Measurements from ENCODE around the gene EPN2. TPM values are rescaled to one million over a fixed set of nuclear protein-coding genes. Genes with fewer than 3 reads are reported as not detected.
A peak's percentile ranks its signal among the peaks of the same experiment; 100 is the strongest.

Gene EPN2
- polyA plus RNA-seq, 6 donors from 2014 or later = 9.8 to 35.0 (median 28.9) TPM

DNA sequence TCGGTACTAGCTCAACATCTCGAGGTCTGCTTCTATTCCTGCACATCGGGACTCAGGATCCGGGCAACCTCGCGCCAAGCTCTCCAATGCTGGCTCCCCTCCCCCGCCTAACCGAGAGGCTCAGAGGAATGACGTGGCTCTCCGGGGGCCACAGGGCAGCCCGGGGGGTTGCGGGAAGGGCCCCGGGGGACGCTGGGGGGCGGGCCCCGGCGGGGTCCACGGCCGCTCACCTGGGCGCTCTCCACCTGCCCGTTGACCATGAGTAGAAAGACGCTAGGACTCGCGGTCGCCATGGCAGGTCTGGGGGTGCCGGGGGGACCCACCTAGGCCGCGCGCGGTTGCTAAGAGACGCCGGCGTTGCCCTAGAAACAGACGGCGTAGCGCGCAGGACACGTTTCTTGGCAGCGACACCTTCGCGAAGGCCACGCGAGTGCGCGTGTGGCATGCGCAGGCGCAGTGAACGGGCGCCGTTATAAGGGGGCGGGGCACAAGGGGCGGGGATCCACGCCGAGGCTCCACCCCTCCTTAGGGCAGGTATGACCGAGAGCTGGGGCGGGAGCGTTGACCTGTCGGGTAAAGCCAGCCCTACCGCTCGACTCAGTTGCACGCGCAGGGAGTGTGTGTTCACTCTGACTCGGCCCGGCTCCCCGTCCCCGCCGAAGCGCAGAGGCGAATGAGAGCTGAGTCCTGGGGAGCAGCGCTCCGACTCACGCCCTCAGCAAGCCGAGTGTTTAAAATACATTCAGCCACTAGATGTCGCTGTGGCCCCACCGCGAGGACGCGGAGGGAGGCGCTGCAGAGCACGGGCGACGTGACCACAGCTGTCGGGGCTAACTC lies 125.3 kb downstream of the EPN2 start, which contains the start of gene B9D1:
TSS of gene B9D1 (minus strand) at position 447 of the 837 bp plus-strand sequence. CDS start at position 293, 154 bp downstream.
- Mint-ChIP-seq H3K4me3 (peak within 1 kb of the TSS; percentile 70 to 97 (median 94)), H3K4me1 (peaks cover 5 to 17% (median 12%) of the 10 kb centered on the region in 3 donors), H3K36me3 (no peaks in the 10 kb centered on the region), H3K27ac (peak within 1 kb of the TSS; percentile 66 to 96 (median 92)), H3K27me3 (peaks cover 17 to 35% (median 25%) of the 10 kb centered on the region in 3 donors), H3K9me3 (peaks cover 0 to 1% (median 0%) of the 10 kb centered on the region in 7 donors)
- peak; percentile 90 for DNase-seq
- peak; percentile 84 for ATAC-seq (ENCODE audit: low read depth in 2 of 2)

DNA sequence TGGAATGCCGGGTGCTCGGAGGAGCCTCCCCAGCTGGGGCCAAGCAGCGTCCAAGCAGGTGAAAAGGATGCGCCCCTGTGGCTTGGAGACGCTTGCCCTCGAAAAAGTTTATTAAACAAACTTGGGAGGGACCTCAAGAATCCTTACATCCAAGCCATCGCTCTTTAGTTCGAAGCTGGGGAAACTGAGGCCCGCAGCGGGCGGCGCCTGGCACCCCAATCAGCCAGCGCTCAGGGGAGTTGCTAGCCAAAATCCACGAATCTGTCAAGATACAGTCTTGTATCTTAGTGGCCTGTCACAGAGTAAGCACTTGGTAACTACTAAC lies 125.9 kb downstream of the EPN2 start:
- ATAC-seq (ENCODE audit: low read depth in 2 of 2) (no peak), DNase-seq (no peak)
- Mint-ChIP-seq H3K4me1 (peaks cover 5 to 17% (median 12%) of the 10 kb centered on the region in 3 donors), H3K27ac (peak overlapping the region in 3 of 6 donors; percentile 66 to 94 (median 89)), H3K4me3 (peak overlapping the region; percentile 70 to 97 (median 94)), H3K27me3 (peaks cover 17 to 34% (median 23%) of the 10 kb centered on the region in 3 donors), H3K36me3 (no peaks in the 10 kb centered on the region), H3K9me3 (peaks cover 0 to 1% (median 0%) of the 10 kb centered on the region in 7 donors)

DNA sequence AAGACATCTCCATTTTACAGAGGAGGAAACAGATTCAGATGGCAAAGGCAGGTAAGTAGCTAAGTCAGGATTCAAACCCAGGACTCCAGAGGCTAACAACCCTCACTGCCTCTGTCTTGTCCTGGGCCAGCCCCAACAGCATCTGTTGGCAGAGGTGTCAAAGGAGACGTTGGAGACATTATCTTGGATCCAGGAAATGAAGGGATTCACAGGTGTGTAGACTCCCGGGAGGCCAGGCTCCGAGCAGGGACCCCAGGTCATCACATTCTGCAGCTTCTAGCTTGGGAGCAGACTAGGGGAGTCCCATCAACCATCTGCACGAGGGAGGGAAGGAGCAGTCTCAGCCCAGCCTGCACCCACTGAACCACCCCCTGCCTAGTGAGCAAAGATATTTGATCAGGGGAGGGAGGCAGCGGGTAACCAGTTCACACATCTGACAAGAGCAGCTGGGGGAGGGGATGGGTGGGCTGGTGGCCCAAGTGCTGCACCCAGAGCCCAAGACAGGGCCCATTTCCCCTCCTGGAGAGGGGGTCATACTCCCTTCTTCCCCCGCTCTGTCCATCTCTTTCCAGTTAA lies 126.4 kb downstream of the EPN2 start:
- peaks cover 12 to 29% (median 19%) of the 10 kb centered on the region in 3 donors for H3K27me3 Mint-ChIP-seq
- H3K27ac Mint-ChIP-seq = peak overlapping the region in 1 of 6 donors; percentile 26
- H3K4me3 Mint-ChIP-seq = peak overlapping the region in 7 of 8 donors; percentile 2 to 94 (median 60)

DNA sequence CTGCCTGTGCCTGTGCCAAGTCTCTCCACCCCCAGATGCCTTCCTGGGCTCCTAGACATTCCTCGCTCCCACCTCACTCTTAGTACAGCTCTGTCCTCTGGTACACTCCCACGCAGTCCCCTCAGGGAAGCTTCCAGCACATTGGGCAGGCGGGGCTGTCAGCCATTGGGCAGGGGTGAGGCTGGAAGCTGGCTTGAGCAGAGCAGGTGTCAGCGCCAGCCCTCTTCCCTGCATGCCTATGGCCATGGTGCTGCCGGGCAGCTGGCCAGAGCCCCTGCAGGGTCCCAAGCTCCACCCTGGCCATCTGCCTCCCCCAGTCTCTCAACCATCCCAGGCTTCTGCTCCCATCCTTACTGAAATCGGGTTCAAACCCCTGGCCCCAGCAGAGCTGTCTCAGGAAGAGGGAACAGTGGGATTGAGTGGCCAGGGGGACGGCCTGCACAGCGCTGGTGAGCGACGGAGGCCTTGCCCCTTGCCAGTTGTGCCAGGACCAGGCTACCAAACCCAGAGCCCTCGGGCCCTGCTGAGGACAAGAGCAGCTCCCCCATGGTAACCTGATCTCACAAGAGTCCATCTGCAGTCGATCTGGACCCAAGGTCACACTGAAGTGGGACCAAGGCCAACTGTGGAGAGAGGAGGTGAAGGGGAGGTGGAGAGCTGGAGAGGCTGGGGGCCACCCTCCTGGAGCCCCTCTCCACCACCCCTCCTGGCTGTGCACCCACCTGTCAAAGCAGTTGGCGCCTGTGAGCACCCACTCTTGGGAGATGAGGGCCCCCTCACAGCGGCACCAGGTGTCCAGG lies 127.7 kb downstream of the EPN2 start:
- no peak overlapping the region for H3K27ac Mint-ChIP-seq
- H3K4me1 Mint-ChIP-seq = peaks cover 19 to 26% (median 22%) of the 10 kb centered on the region in 3 donors
- no peak for DNase-seq
- H3K9me3 Mint-ChIP-seq = peaks cover 0 to 1% (median 0%) of the 10 kb centered on the region in 7 donors
- no peak overlapping the region for H3K4me3 Mint-ChIP-seq
- no peaks in the 10 kb centered on the region for H3K36me3 Mint-ChIP-seq
- peaks cover 5 to 16% (median 7%) of the 10 kb centered on the region in 3 donors for H3K27me3 Mint-ChIP-seq
- ATAC-seq (ENCODE audit: low read depth in 2 of 2) = no peak

More for the DNA sequence above, 126.4 kb downstream of the EPN2 start:
- Mint-ChIP-seq H3K9me3 (peaks cover 0 to 1% (median 0%) of the 10 kb centered on the region in 7 donors), H3K36me3 (no peaks in the 10 kb centered on the region), H3K4me1 (peaks cover 5 to 17% (median 12%) of the 10 kb centered on the region in 3 donors)
- ATAC-seq (ENCODE audit: low read depth in 2 of 2) (no peak), DNase-seq (no peak)

DNA sequence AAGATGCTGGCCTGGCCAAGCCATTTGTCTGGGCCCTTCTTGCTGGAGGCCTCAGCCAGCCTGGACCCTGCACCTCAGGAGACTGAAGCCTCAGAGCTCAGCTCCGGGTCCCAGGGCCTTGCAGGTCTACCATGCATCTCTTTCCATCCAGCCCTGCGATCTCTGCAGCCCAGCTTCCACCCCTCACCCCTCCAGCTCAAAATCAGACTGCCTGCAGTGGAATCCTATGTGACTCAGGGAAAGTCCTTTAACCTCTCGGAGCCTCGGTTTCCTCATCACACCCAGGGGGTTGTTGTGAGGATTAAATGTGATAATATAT lies 128.3 kb downstream of the EPN2 start:
- DNase-seq = no peak
- H3K27ac Mint-ChIP-seq = no peak overlapping the region
- no peaks in the 10 kb centered on the region for H3K36me3 Mint-ChIP-seq
- H3K27me3 Mint-ChIP-seq = peaks cover 0 to 11% (median 2%) of the 10 kb centered on the region in 3 donors
- peaks cover 0 to 1% (median 0%) of the 10 kb centered on the region in 7 donors for H3K9me3 Mint-ChIP-seq
- H3K4me3 Mint-ChIP-seq = peak overlapping the region in 1 of 8 donors; percentile 19
- H3K4me1 Mint-ChIP-seq = peaks cover 24 to 31% (median 28%) of the 10 kb centered on the region in 3 donors
- ATAC-seq (ENCODE audit: low read depth in 2 of 2) = no peak

DNA sequence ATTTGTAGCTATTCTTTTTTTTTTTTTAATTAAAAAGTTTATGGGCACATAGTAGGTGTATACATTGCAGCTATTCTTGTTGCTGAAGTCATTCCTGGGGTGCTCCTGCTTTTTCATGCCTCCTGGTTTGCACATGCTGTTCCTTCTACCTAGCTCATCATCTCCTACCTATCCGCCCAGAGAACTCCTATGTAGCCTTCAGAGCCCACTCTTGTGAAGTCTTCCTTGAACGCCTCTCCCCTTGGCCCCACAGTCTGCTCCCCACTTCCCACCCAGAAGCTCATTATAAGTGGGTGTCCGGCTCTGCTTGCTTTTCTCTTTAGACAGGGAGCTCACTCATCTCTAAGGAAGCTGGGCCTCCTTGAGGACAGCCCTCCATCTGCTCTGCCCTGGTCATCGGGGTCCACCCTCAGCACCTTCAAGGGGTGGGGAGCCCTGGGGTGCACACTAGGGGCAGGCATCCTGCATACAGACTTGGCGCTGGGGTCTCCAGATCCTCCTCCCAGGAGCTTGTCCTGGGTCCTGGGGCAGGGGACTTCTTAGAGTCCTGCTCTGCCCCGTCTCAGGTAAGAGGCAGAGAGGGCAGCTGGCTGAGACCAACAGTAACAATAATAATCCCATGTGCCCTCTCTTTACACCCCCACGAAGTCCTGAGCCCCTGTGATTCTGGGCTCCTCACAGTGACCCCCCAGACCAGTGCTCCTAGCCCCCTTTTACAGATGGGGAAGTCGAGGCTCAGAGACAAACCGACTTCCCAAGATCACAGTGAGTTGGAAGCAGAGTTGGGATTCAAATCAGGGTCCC lies 128.9 kb downstream of the EPN2 start:
- H3K27me3 Mint-ChIP-seq = peaks cover 0 to 8% (median 0%) of the 10 kb centered on the region in 3 donors
- peak overlapping the region in 2 of 6 donors; percentile 26 to 88 for H3K27ac Mint-ChIP-seq
- no peaks in the 10 kb centered on the region for H3K36me3 Mint-ChIP-seq
- H3K4me1 Mint-ChIP-seq = peaks cover 29 to 37% (median 34%) of the 10 kb centered on the region in 3 donors
- ATAC-seq (ENCODE audit: low read depth in 2 of 2) (no peak), DNase-seq (no peak)
- peaks cover 0 to 1% (median 0%) of the 10 kb centered on the region in 7 donors for H3K9me3 Mint-ChIP-seq
- H3K4me3 Mint-ChIP-seq = peak overlapping the region in 2 of 8 donors; percentile 39 to 47

DNA sequence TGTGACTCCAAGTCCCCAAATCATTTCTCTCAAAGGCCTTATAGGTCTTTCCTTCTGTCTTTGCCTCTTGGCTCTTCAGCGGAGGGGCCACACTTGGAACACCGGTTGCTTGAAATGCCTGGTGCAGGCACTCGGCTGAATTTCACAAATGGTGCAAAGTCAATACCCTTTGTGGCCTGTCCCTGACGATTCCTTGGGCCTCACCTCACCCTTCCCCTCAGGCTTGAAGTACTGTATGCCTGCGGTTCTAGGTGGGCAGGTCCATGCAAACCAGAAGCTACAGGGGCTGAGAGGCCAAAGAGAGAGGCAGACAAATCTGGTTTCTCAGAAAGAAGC lies 129.4 kb downstream of the EPN2 start:
- no peak overlapping the region for H3K4me3 Mint-ChIP-seq
- peak overlapping the region in 1 of 6 donors; percentile 83 for H3K27ac Mint-ChIP-seq
- ATAC-seq (ENCODE audit: low read depth in 2 of 2) (no peak), DNase-seq (no peak)
- H3K9me3 Mint-ChIP-seq = peaks cover 0 to 1% (median 0%) of the 10 kb centered on the region in 7 donors
- peaks cover 35 to 38% (median 35%) of the 10 kb centered on the region in 3 donors for H3K4me1 Mint-ChIP-seq
- H3K36me3 Mint-ChIP-seq = no peaks in the 10 kb centered on the region
- H3K27me3 Mint-ChIP-seq = peaks cover 0 to 8% (median 0%) of the 10 kb centered on the region in 3 donors

DNA sequence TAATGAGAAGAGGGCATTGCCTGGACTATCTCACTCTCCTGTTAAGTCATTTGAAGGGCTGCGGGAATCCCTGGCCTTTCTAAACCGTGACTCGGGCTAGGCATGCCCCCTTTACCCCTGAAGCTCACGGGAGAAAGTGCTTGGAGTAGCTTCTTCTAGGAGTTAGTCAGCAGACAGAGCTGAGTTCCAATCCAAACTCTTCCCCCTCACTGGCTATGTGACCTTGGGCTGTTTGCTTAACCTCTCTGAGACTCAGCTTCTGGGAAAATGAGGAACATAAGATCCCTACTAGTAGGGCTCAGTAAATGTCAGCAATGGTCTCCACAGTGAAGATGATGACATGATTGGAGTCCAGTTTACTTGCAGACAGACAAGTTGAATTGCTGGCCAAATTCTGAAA lies 131.1 kb downstream of the EPN2 start:
- Mint-ChIP-seq H3K4me3 (peak overlapping the region in 1 of 8 donors; percentile 81), H3K9me3 (peaks cover 0 to 1% (median 0%) of the 10 kb centered on the region in 7 donors), H3K27me3 (peaks cover 0 to 8% (median 0%) of the 10 kb centered on the region in 3 donors), H3K27ac (peak overlapping the region in 2 of 6 donors; percentile 60 to 87), H3K4me1 (peaks cover 34 to 41% (median 35%) of the 10 kb centered on the region in 3 donors), H3K36me3 (no peaks in the 10 kb centered on the region)
- no peak for ATAC-seq (ENCODE audit: low read depth in 2 of 2)
- DNase-seq = no peak

DNA sequence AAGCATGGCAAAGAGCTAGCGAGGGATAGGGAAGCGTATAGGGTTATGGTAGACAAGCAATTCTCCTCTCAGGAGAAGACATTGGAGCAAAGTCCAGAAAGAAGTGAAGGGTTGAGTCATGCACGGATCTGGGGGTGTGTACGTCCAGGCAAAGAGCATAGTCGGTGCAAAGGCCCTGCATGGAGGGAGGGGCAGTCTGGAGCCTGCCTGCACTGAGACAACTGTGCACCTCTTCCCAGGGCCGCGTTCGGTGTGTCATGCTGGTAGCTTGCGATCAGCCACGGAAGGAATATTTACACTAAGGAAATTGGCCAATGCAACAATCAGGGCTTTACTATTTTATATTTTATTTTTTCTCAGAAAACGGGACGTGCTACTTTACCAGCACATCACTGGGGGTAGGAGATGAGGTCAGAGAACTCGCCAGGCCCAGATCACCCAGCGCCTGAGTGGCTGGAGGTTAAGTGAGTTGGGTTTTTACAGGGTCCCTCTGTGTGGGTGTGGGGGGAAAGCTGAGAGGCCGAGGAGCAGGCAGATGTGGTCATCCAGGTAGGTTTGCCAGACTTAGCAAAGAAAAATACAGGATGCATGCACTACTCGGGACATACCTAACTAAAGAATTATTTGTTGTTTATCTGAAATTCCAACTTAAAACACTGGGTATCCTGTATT lies 132.1 kb downstream of the EPN2 start:
- Mint-ChIP-seq H3K27me3 (peaks cover 0 to 8% (median 0%) of the 10 kb centered on the region in 3 donors), H3K27ac (peak overlapping the region in 5 of 6 donors; percentile 27 to 97 (median 87)), H3K4me3 (peak overlapping the region in 7 of 8 donors; percentile 3 to 84 (median 57)), H3K4me1 (peaks cover 31 to 42% (median 38%) of the 10 kb centered on the region in 3 donors), H3K36me3 (no peaks in the 10 kb centered on the region), H3K9me3 (peaks cover 0 to 1% (median 0%) of the 10 kb centered on the region in 7 donors)
- DNase-seq (no peak), ATAC-seq (ENCODE audit: low read depth in 2 of 2) (no peak)

DNA sequence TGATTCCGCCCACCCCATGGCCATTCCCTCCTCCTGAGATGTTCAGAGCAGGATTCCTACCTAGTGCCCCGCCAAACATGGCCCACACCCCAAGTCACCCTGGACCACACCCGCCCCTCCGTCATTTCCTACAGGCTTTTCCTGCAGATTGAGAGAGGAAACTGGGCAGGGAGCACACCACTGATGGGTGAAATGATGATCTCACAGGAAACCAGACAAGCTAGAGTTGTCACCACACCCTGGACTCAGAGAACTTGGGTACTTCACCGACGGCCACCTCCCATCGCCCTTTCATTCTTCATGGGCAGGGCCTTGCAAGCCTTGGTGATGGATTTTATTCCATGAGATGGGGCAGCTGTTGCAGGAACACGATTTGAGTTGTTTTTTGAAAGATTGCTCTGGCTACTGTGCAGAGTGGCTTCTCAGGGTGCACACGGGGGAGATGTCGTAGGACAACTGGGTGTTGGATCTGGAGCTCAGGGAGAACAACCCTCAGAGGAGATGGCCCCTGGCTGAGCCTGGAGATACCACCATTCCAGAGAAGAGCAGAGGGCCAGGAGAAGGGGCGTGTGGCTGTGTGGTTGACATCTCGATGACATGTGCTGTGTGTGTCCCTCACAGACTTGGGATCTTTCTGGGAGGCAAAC lies 132.8 kb downstream of the EPN2 start:
- DNase-seq (peak; percentile 45), ATAC-seq (ENCODE audit: low read depth in 2 of 2) (peak; percentile 65)
- peak overlapping the region; percentile 28 to 89 (median 82) for H3K4me3 Mint-ChIP-seq
- H3K27ac Mint-ChIP-seq = peak overlapping the region in 5 of 6 donors; percentile 60 to 97 (median 89)
- H3K36me3 Mint-ChIP-seq = no peaks in the 10 kb centered on the region
- peaks cover 0 to 1% (median 0%) of the 10 kb centered on the region in 7 donors for H3K9me3 Mint-ChIP-seq
- H3K27me3 Mint-ChIP-seq = peaks cover 0 to 8% (median 0%) of the 10 kb centered on the region in 3 donors
- H3K4me1 Mint-ChIP-seq = peaks cover 31 to 42% (median 38%) of the 10 kb centered on the region in 3 donors

DNA sequence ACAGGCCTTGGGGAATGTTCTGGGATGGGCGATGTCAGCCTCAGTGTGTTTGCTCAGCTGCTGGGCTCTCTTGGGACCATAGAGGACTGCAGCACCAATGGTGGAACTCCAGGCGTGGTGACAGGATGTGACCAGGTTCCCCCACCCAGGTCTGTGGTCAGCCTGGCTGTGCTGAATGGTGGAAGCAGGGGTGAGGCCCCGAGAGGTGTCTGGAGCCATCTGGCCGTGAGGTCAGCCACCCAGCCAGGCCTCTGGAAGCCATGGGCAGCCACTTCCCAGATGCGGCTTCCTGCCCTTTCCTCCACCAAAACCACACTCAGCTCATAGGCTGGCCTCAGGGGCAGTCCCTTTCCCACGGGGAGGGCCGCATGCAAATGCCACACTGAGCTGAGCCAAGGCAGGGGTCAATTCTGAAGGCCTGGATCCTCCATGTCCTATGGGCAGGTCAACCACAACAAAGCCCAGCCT lies 133.4 kb downstream of the EPN2 start:
- Mint-ChIP-seq H3K27me3 (peaks cover 0 to 8% (median 0%) of the 10 kb centered on the region in 3 donors), H3K4me3 (peak overlapping the region; percentile 28 to 89 (median 82)), H3K36me3 (no peaks in the 10 kb centered on the region), H3K4me1 (peaks cover 31 to 42% (median 38%) of the 10 kb centered on the region in 3 donors), H3K27ac (peak overlapping the region in 5 of 6 donors; percentile 60 to 97 (median 89)), H3K9me3 (peaks cover 0 to under 1% (median 0%) of the 10 kb centered on the region in 7 donors)
- peak; percentile 47 for DNase-seq
- ATAC-seq (ENCODE audit: low read depth in 2 of 2) = peak; percentile 57 to 62
